H1 (cell line): ENCODE data around the gene ODF2L. TPM values are rescaled to one million over a fixed set of nuclear protein-coding genes. Genes with fewer than 3 reads are reported as not detected.

Experiments
- ASH2L ChIP-seq: fragments of 200-600, 300-600 bp; sonication (generic); IDR thresholded peaks from one replicate; pipeline ENCODE4 v1.7.1; 2017; ENCODE audit warnings: low read length
- BCL11A ChIP-seq, 2 experiments: IDR thresholded peaks; one replicate each; pipeline ENCODE4 v1.6.1; 2011; ENCODE audit warnings: low read depth in 2 of 2, low read length in 2 of 2, mild to moderate bottlenecking in 2 of 2
- BRCA1 ChIP-seq: IDR thresholded peaks from 2 replicates; pipeline ENCODE4 v1.6.1; 2012; ENCODE audit warnings: low read depth, low read length, improper control_type of control experiment
- CTCF ChIP-seq, 3 experiments: IDR thresholded peaks; 1 replicate in 2 of 3; 2 replicates in 1 of 3; pipeline versions ENCODE4 v1.5.1 to v1.6.1; 2011; ENCODE audit warnings: low read length in 3 of 3, mild to moderate bottlenecking in 3 of 3, inconsistent platforms in 2 of 3, low read depth in 1 of 3, moderate library complexity in 1 of 3; ENCODE audit not compliant: insufficient read depth in 1 of 3; ENCODE audit errors: control extremely low read depth in 1 of 3
- JUND ChIP-seq: IDR thresholded peaks from 2 replicates; pipeline ENCODE4 v1.6.1; 2011; ENCODE audit warnings: mild to moderate bottlenecking, improper control_type of control experiment, low read length
- SIN3A ChIP-seq, 2 experiments: IDR thresholded peaks in 1 of 2; conservative IDR thresholded peaks in 1 of 2; 2 replicates each; pipeline ENCODE4 v1.6.1; 2011 to 2012; ENCODE audit warnings: low read length in 2 of 2, improper control_type of control experiment in 1 of 2, low read depth in 1 of 2, mild to moderate bottlenecking in 1 of 2
- YY1 ChIP-seq: IDR thresholded peaks from 2 replicates; pipeline ENCODE4 v1.6.1; 2011; ENCODE audit warnings: low read depth, mild to moderate bottlenecking, low read length
- polyA plus RNA-seq, 7 experiments: library from polyadenylated mRNA; depleted of rRNA in 3 of 7; stranded (reverse) in 5 of 7; unstranded in 2 of 7; fragments of >200 nt in 5 of 7; fragments of 200-250 nt in 2 of 7; gene quantifications; 1 replicate in 5 of 7; 2 replicates in 1 of 7; 4 replicates in 1 of 7; pipeline versions ENCODE4 v1.2.1 to v1.2.3, GENCODE V29; 2011 to 2013; ENCODE audit warnings: missing spikeins in 2 of 7, mixed read lengths in 2 of 7
- total RNA-seq: library from RNA; stranded (reverse); fragmentation: NEBNext Ultra II Directional; extraction: Animal tissue kit (Norgen Biotek cat#: 25700); gene quantifications from 2 replicates; pipeline ENCODE4 v1.2.1, GENCODE V29; 2021

The ODF2L gene
- total and polyA plus RNA-seq, 2 of the 8 experiments (the other 6 are each of a cell fraction or from before 2014, with no cell fraction given): 3.2 to 27.1 TPM

- TF ChIP-seq BCL11A (IDR thresholded peaks at IDR 0.05; ENCODE audit: low read depth in 2 of 2, low read length in 2 of 2): no peak
- TF ChIP-seq JUND: no peak
- TF ChIP-seq ASH2L: no peak
- no peak for TF ChIP-seq CTCF (IDR thresholded peaks at IDR 0.05; ENCODE audit: control extremely low read depth in 1 of 3, insufficient read depth in 1 of 3, low read depth in 1 of 3, low read length in 3 of 3)
- TF ChIP-seq BRCA1: no peak
- no peak for TF ChIP-seq YY1
- TF ChIP-seq SIN3A (conservative IDR thresholded peaks at IDR 0.05 in 1 of 2, IDR thresholded peaks at IDR 0.05 in 1 of 2; ENCODE audit: low read depth in 1 of 2, low read length in 2 of 2): no peak
These were observed 56.9 kb downstream of the ODF2L start (continued) for GRCh38 chr1:86339014-86339812.
